Hematopoietic multipotent progenitor cell treated with erythropoietin and hydrocortisone succinate and interleukin-3 and kit ligand, for 8 days (in vitro differentiated cells): Measurements from ENCODE around the gene RTKN2.

ENCODE experiments used
- DNase-seq: peaks from one replicate; pipeline ENCODE4 v3.0.0-alpha.2; 2015

Gene RTKN2

DNA sequence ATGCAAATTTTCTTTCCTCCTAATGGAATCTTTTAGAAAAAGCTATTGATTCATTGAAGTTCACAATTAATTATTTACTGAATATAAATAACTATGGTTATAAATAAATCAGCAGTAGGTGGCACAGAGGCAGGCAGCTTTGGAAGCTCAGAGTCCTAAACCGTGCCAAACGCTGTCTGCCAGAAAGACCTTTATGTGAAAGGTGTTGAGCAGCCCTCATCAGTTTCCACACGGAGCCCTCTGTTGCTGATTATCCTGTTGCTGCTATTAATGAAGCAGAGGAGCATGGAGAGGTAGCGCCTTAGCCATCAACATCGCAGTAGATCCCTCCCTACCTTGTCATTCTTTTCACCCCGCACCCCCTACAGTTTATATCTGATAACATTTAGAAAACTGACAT is 51.0 kb downstream of the RTKN2 start:
- no peak for DNase-seq

DNA sequence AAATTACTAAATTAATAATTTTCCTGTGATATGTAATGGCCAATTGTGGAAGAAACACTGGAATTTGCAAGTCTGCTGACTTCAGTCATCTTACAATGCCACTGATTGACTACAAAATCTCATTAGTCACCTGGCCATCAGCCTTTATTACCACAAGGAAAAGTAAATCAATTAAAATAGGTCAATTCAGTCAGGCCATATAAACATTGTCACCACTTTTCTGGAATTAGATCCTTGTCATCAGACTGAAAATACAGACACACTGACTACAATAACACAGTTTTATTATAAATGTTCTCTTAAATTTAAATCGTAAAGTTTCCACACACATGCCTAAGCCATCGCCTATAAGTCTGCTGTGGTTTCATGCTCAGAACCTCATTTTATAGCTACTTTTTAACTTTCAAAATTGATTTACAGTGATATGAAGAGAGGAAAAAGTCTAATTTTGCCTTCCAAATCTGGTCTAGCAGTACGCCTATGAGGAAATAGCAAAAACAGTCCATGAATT is 54.2 kb downstream of the RTKN2 start:
- no peak for DNase-seq

DNA sequence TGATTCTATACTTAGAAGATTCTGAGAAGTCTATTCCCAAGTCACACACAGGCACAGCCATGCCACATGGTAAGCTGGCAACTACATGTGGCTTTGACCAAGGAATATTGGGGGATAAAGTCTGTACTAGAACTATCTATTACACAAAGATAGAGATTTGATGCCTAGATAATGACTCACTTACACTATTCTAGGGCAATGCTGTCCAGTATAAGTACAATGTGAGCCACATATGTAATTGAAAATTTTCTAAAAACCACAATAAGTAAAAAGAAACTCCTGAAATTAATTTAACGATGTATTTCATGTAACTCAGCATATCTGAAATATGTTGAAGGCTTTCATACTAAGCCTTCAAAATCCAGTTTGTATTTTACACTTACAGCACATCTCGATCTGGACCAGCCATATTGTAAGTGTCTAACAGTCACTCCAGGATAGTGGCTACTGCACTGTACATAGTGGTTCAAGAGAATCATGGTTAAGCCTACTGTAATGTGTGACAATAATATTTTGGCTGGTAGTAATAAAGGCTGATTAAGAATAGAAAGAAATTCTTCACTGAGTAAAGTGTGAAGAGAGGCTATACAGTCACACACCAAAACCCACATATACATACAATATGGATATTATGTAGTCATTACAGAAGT is 62.8 kb downstream of the RTKN2 start:
- DNase-seq, result no peak

DNA sequence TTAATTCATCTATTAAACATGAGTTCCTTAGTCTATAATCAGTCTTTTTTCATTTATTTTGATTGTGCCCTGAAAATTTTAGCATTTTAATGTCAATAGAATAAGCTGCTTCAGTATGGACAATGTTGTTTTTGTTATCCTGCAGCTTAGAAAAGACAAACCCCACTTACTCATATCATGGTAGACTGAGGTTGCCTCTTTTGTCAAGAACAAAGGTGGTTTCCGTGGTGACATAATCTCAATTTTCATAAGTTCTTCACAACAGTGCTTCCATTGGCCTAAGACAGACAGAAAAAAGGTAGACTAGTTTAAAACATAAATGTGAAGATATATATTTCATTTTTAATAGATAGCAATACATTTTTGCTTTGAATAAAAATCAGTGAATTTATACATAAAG is 69.1 kb downstream of the RTKN2 start:
- no peak for DNase-seq

DNA sequence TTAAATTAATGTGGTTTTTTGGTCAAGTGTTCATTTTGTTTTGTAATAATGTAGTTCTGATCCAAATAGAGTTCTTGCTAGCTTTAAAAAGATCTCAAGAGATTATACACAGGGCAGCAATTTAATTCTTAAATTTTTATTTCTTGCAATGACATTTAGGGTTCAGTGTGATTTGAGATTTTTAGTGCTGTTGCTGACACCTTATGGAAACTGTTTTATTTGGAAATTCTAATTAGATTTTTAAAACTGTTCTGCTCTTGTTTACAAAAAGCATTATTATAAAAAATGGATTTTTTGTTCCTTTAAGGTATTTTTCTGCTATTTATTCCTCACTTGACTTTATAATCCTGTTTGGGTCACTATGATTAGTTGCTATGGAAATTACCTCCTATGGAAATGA is 72.1 kb downstream of the RTKN2 start:
- no peak for DNase-seq

DNA sequence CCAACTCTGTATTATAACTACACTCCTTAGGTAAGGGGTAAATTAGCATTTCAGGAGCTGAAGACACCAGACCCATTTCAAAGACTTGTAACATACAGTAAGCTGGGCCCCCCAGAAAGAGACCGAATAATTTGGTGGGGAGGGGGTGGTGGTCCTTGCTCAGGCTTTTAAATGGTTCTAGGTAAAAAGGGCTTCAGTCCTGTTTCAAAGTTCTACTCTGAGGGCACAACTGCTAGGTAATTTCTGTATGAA is 73.0 kb downstream of the RTKN2 start:
- DNase-seq, result no peak

DNA sequence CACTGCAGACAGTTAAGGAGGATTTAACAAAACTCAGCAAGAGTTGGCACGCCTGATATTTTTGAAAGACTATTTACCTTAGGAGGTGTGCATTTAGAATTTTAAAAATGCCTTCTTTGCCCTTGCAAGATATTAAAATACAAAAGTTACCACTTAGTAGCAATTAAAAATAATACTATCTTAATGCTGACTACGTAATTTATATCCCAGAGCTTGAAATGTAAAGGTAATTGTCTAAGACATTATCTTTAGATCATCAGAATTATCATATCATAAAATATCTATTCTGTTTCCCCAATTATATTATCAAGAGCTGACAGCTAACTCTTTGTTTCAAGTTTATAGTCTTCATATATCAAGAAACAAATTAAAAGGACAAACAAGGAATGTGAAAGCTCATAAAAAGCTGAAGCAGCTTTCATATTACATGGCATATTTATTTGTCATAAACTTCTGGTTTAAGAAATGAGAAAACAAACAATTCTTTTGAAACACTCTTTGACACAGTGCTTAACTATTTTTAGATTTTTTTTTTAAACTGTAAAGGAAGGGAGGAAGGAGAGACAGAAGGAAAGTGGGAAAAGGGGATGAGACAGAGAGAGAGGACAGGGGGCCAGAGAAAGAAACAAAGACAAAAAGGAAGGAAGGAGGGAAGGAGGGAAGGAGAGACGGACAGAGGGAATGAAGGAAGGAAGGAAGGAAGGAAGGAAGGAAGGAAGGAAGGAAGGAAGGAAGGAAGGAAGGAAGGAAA is 73.5 kb downstream of the RTKN2 start:
- no peak for DNase-seq

DNA sequence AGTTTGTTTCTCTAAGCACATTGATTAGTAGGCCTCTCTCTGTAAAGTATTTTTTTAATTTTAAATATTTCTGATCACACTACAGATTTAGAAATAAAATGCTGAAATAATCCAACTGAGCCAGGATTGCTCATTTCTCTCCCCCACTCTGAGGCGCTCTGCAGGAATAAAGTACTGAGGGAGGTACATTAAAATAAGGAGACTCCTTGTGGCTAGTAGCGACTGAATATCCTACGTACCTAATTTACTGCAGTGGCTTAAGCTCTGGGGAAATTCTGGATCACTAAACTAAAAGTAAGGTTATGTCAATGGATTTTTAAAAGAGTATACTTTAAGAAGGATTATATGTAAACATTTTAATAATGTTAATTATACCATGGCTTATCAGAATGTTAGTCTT is 75.2 kb downstream of the RTKN2 start:
- no peak for DNase-seq

DNA sequence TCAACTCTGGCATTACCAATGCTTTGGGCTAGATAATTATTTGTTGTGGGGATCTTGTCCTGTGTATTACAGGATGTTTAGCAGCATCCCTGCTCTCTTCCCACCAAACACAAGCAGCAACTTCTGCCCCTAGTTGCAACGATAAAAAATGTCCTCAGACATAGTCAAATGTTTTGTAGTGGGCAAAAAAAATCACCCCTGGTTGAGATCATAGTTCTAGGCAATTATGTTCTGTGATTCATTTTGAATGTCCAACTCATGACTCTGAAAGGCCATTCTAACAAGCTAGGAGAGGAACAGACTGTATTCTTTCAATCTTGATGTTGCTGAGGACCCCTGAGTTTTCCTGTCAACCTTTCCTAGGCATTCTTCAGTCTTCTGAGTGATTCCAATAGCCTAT is 79.5 kb downstream of the RTKN2 start:
- DNase-seq, result no peak

DNA sequence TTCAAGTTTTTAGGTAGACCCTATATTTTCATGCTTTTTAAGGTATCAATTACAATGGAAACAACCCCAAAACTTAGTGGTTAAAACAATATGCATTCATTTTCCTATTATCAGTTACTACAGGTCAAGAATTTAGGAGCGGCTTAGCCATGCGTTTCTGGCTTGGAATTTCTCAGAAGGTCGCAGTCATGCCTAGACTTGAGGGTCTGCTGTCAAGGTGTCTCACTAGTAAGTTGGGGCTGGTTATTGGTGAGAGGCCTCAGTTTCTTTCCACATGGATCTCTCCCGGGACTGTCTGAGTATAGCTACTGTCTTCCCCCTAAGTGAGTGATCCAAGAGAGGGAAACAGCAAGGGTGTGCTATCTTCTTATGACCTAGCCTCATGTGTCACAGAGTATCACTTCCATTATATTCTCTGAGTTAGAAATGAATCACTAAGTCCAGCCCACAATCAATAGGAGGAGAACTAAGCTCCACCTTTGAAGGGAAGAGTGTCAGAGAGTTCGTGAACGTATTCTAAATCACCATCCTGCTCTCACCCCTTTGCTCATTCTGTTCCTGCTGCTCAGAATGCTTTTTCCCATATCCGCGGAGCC is 80.5 kb downstream of the RTKN2 start:
- DNase-seq, result no peak

DNA sequence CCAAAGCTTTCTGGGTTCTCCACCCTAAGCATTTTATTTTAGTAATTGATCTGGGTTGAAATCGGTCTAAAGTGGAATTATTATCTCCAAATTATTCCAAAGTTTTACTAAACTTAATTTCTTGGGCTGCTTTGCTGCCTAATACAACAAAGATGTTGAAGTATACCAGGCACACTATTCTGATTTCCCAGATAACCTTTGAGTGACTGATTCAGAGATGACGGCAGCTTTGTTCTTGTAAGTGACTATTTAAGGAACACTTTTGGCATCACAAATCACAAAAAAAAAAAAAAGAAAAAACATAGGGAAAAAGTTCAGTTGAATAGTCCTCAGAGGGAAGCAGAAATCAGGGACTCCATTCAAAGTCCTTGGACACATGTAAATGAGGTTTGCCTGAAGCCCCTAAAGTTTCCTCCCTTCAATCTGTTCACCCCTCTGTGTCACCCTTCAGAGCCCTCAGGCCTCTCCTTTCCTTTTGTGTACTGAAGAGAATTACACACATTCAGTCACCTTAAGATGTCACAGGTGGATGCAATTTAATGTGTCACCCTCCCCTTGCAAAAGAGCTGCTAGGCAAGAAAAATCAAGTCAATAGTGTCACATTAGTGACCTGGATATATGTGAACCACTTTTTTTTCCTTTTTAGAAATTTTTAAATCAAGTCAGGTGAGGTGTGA is 81.5 kb downstream of the RTKN2 start:
- no peak for DNase-seq

DNA sequence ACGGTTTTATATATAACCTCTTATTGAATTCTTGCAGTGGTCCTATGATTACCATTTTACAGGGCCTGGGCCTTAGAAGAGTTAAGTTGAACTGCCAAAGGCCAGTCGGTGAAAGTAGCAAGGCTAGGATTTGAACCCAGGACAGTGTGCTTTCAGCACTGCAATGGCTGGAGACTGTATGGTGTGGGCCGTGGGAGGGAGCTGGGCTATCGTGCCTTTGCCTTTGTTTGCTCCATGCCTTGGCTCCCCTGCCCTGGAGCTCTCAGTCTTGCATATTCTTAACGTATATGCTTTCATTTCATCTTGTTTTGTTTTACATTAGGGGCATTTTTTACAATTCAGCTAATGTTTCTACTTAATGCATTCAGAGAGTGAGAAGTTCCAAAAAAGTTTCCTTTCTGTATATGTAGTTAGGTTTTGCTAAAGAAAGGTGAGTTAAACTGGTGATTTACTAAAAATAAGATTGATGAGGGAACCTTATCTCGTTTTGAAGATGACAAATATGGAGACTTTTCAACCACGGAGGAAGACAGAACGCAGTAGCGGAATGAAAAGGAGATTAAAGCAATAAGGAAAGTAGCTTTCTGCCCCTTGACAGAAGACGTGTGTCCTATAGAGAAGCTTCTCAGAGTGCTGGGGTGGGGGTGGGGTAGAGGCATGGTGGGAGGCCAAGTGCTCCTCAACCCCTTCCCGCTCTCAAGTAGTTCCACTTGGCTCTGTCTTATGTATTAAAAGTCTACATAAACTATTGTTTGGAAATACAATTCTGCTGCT is 82.5 kb downstream of the RTKN2 start:
- DNase-seq, result no peak

DNA sequence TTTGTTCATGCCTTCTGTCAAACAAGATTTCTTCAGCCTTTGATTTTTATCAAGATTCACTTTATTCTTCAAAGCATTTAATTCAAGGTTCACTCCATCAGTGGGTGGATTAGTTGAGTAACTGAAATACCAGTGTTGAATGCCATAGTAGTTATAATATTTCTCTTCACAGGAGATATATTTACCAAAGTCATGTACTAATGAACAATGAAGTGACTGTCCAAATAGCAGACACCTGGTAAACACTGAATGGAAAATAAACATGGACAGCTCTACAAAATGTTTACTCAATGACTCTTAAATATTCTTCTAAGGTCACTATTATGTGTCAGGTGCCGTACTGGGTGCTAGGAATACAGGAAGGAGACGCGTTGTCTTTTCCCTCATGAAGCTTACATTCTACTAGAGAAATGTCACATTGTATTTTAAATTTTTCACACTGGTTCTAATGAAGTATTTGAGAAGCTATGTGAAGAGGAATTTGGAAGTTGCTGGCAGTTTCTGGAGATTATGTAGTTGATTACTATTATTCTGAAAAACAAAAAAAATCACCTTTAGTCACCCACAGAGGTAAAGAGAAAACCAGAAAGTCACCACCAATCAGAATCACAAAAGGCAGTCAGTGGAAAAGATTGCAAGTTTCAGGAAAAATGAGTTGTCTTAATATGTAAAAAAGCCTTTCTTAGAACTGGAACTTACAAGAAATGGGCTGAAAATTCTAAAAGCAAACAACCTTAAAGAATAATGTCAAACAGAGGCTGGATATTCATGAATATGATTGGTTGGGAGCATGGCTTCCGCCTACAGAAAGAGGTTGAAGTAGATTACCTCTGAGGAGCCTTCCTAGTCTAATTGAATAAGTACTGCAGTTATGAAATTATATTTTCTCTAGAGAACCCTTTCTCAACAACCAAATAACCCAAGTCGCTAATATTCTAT is 84.5 kb downstream of the RTKN2 start:
- DNase-seq, result no peak

DNA sequence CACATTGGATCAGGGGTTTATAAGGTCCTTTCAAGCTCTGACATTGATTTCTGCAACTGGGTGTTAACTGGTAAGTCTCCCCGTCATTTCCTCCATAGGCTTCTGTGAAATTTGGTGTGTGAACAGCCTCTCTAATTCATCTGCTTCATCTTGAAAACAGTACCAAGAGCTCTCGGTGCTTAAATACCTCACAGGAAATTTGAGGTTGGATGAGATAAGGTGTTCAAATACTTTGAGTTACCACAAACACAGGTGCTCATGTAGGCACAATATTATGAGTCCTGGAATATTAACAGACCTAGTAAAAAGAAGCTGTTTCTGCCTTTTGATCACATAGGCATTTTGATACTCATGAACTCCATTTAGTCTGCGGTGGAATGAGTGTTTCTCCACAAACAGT is 85.2 kb downstream of the RTKN2 start:
- no peak for DNase-seq

DNA sequence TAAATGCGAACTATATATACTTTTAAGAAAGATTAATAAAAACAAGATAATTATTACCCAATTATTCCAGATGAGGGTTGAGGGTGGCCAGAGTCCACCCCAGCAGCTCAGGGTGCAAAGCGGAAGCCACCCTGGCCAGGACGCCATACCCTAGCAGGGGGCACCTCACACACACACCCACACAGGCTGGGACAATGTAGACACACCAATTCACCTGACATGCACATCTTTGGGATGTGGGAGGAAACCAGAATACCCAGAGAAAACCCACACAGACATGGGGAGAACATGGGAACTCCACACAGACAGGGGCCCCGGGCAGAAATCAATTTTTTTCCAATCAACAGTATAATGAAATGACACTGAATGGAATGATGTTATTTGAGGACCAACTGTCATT is 86.0 kb downstream of the RTKN2 start:
- DNase-seq, result no peak

DNA sequence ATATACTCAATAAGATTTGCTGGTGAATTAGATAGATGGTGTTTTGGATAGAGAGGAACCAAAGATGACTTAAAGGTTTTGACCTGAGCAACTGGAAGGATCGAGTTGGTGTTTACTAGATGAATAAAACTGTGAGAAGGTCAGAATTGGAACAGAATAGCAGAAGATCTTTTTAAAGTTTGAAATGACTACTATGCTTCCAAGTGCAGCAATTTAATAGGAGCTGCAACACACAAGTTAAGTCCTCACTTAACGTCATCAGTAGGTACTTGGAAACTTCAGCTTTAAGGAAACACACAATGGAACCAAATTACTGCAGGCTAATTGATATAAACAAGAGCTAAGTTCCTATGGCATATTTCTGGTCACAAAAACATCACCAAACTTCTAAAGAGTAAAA is 86.5 kb downstream of the RTKN2 start:
- DNase-seq, result no peak

DNA sequence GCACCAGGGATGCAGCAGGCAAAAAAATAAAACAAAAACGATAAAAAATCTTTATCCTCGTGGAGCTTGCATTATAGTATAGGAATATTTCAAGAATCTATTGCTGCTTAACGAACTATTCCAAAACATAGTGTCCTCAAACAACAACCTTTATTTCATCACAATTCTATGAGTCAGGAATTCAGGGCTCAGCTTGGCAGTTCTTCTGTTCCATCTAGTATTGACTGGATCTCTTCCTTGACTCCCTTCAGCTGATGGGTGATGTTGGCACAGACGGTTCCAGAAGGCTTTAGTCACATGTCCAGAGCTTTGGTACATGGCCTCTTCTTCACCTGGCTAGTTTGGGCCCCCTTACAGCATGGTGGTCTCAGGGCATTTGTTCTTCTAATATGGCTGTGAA is 88.0 kb downstream of the RTKN2 start:
- DNase-seq, result no peak

DNA sequence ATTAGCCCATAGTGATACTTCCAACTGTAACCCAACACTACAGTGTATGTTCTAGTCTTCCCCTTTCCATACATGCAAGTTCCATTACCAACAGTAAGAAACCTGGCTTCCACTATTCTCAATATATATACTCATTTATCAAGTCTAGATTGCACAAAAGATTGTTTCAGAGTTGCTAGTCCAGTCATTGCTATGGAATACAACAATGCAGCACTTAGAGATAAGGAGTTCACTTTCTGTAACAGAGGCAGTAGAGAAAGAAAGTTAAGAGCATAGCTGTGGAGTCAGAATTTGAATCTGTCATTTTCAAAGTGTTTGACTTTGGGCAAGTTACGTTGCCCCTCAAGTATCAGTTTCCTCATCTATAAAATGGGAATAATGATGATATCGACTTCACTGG is 90.1 kb downstream of the RTKN2 start:
- no peak for DNase-seq

DNA sequence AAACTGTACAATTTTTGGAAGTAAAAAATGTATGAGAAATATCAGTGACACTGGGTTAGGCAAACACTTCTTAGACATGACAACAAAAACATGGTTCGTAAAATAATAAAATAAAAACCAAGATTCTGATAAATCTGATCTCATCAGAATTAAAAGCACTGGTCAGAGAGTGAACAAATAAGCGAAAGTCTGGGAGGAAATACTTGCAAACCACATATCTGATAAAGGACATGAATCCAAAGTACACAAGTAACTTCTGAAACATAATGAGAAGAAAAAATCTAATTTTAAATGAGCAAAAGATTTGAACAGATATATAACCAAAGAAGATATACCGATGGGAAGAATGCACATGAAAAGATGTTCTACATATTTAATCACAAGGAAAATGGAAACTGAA is 91.5 kb downstream of the RTKN2 start:
- no peak for DNase-seq

DNA sequence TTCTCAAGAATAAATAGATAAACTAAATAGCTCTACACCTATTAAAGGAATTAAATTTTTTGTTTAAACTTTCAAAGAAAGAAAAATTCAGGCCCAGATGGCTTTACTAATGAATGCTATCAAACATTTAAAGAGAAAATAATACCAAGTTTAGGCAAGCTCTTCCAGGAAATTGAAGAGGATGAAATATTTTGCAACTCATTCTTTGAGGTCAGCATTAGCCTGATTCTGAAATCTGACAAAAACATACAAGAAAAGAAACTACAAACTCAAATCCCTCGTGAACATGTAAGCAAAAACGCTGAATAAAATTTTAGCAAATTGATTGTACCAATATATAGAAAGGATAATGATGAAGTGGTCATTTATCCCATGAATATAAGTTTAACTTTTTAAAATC is 93.4 kb downstream of the RTKN2 start:
- DNase-seq, result no peak

DNA sequence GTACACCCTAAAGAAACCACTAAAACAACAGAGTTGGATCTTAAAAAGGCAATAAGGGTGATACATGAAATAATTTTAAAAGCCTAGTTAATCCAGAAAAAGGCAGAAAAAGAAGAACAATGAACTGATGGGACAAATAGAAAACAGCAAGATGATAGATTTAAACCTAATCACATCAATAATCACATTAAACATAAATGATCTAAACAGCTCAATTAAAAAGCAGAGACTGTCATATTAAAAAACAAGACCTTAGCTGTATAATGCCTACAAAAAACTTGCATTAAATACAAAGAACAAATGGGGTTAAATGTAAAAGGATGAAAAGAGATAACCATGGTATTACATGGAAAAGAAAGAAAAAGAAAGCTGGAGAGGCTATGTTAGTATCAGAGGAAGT is 96.2 kb downstream of the RTKN2 start:
- no peak for DNase-seq

DNA sequence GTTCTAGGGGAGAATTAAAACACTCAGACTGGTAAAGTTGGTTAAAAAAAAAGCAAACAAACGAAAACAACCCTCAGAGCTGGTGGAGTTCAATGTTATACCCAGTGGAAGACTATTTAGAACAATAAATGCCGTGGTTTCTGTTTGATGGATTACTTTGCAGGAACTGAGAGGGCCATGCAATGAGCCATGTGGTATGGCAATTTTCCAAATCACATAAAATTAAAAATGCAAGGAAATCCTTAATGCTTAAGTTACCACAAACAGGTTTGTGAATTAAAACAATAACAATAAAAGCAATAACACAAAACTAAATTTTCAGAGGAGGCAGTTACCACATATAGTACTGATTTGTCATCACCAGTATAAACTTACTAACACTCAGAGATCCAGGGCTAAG is 96.9 kb downstream of the RTKN2 start:
- DNase-seq, result no peak
